ENCODE data around the gene RBM7. TPM values are rescaled to one million over a fixed set of nuclear protein-coding genes. Genes with fewer than 3 reads are reported as not detected.
A peak's percentile ranks its signal among the peaks of the same experiment; 100 is the strongest.

The RBM7 gene
- total RNA-seq, 1 donor from 2014 or later: 49.3 TPM

GRCh38 chr11:114354076-114354475 is 46.4 kb upstream of the RBM7 start:
- H3K27me3 Mint-ChIP-seq (ENCODE audit: low read depth, unreplicated experiment): no peaks in the 10 kb centered on the region
- H3K9ac ChIP-seq (ENCODE audit: low read length): peak overlapping the region; percentile 49
- H3K4me3 ChIP-seq (ENCODE audit: insufficient read depth, low read depth, low read length): peak overlapping the region; percentile 3
- H3K27me3 ChIP-seq (ENCODE audit: insufficient read depth, low read length): no peaks in the 10 kb centered on the region
- H4K20me1 ChIP-seq (ENCODE audit: insufficient read depth, low read length): no peaks in the 10 kb centered on the region
- H2AFZ ChIP-seq (ENCODE audit: low read depth, low read length): no peak overlapping the region
- H3K36me3 Mint-ChIP-seq (ENCODE audit: low read depth, unreplicated experiment): no peaks in the 10 kb centered on the region
- no peak overlapping the region for H3K4me3 Mint-ChIP-seq (ENCODE audit: unreplicated experiment)
- peaks cover 13% of the 10 kb centered on the region for H3K4me1 Mint-ChIP-seq (ENCODE audit: low read depth, unreplicated experiment)
- H3K79me2 ChIP-seq (ENCODE audit: insufficient read depth, low read length): no peaks in the 10 kb centered on the region
- TF ChIP-seq EZH2 (IDR thresholded peaks at IDR 0.05; ENCODE audit: insufficient read depth, low read length): no peak
- TF ChIP-seq CTCF (IDR thresholded peaks at IDR 0.05; ENCODE audit: insufficient read depth, low read depth, low read length): no peak
- DNase-seq (ENCODE audit: low read depth): peak; percentile 96
- H3K4me2 ChIP-seq (ENCODE audit: low read length): peak overlapping the region; percentile 72
- H3K27ac ChIP-seq (ENCODE audit: low read depth, low read length): peak overlapping the region; percentile 62
- peaks cover 13% of the 10 kb centered on the region for H3K4me1 ChIP-seq (ENCODE audit: insufficient read depth, low read length)
- H3K9me3 ChIP-seq (ENCODE audit: insufficient read depth, low read depth, low read length): no peaks in the 10 kb centered on the region
- FAIRE-seq: peak; percentile 63
- no peaks in the 10 kb centered on the region for H3K36me3 ChIP-seq (ENCODE audit: insufficient read depth, low read length)
- H3K9me3 Mint-ChIP-seq (ENCODE audit: unreplicated experiment): no peaks in the 10 kb centered on the region
- peak overlapping the region; percentile 78 for H3K27ac Mint-ChIP-seq (ENCODE audit: unreplicated experiment)

GRCh38 chr11:114358716-114359115 is 41.8 kb upstream of the RBM7 start:
- FAIRE-seq (peak; percentile 29), DNase-seq (ENCODE audit: low read depth) (no peak)
- no peak overlapping the region for H3K4me2 ChIP-seq (ENCODE audit: low read length)
- Mint-ChIP-seq H3K27me3 (ENCODE audit: low read depth, unreplicated experiment) (no peaks in the 10 kb centered on the region), H3K9me3 (ENCODE audit: unreplicated experiment) (no peaks in the 10 kb centered on the region), H3K4me1 (ENCODE audit: low read depth, unreplicated experiment) (peaks cover 9% of the 10 kb centered on the region), H3K4me3 (ENCODE audit: unreplicated experiment) (no peak overlapping the region), H3K36me3 (ENCODE audit: low read depth, unreplicated experiment) (no peaks in the 10 kb centered on the region), H3K27ac (ENCODE audit: unreplicated experiment) (no peak overlapping the region)
- no peaks in the 10 kb centered on the region for H3K79me2 ChIP-seq (ENCODE audit: insufficient read depth, low read length)
- H3K27ac ChIP-seq (ENCODE audit: low read depth, low read length): peak overlapping the region; percentile 45
- peak overlapping the region; percentile 16 for H2AFZ ChIP-seq (ENCODE audit: low read depth, low read length)
- no peaks in the 10 kb centered on the region for H3K27me3 ChIP-seq (ENCODE audit: insufficient read depth, low read length)
- no peaks in the 10 kb centered on the region for H3K9me3 ChIP-seq (ENCODE audit: insufficient read depth, low read depth, low read length)
- H3K4me1 ChIP-seq (ENCODE audit: insufficient read depth, low read length): peaks cover 8% of the 10 kb centered on the region
- TF ChIP-seq CTCF (IDR thresholded peaks at IDR 0.05; ENCODE audit: insufficient read depth, low read depth, low read length) (no peak), EZH2 (IDR thresholded peaks at IDR 0.05; ENCODE audit: insufficient read depth, low read length) (no peak)
- no peak overlapping the region for H3K9ac ChIP-seq (ENCODE audit: low read length)
- no peak overlapping the region for H3K4me3 ChIP-seq (ENCODE audit: insufficient read depth, low read depth, low read length)
- H3K36me3 ChIP-seq (ENCODE audit: insufficient read depth, low read length): no peaks in the 10 kb centered on the region
- no peaks in the 10 kb centered on the region for H4K20me1 ChIP-seq (ENCODE audit: insufficient read depth, low read length)

GRCh38 chr11:114359342-114359741 is 41.1 kb upstream of the RBM7 start:
- Mint-ChIP-seq H3K9me3 (ENCODE audit: unreplicated experiment) (no peaks in the 10 kb centered on the region), H3K36me3 (ENCODE audit: low read depth, unreplicated experiment) (no peaks in the 10 kb centered on the region), H3K4me3 (ENCODE audit: unreplicated experiment) (no peak overlapping the region), H3K4me1 (ENCODE audit: low read depth, unreplicated experiment) (peaks cover 4% of the 10 kb centered on the region), H3K27me3 (ENCODE audit: low read depth, unreplicated experiment) (no peaks in the 10 kb centered on the region), H3K27ac (ENCODE audit: unreplicated experiment) (no peak overlapping the region)
- no peaks in the 10 kb centered on the region for H3K36me3 ChIP-seq (ENCODE audit: insufficient read depth, low read length)
- H3K79me2 ChIP-seq (ENCODE audit: insufficient read depth, low read length): no peaks in the 10 kb centered on the region
- no peak overlapping the region for H3K4me3 ChIP-seq (ENCODE audit: insufficient read depth, low read depth, low read length)
- FAIRE-seq (no peak), DNase-seq (ENCODE audit: low read depth) (no peak)
- no peaks in the 10 kb centered on the region for H3K9me3 ChIP-seq (ENCODE audit: insufficient read depth, low read depth, low read length)
- H3K27me3 ChIP-seq (ENCODE audit: insufficient read depth, low read length): no peaks in the 10 kb centered on the region
- H3K4me1 ChIP-seq (ENCODE audit: insufficient read depth, low read length): peaks cover 5% of the 10 kb centered on the region
- H3K9ac ChIP-seq (ENCODE audit: low read length): no peak overlapping the region
- H3K4me2 ChIP-seq (ENCODE audit: low read length): peak overlapping the region; percentile 3
- TF ChIP-seq EZH2 (IDR thresholded peaks at IDR 0.05; ENCODE audit: insufficient read depth, low read length) (no peak), CTCF (IDR thresholded peaks at IDR 0.05; ENCODE audit: insufficient read depth, low read depth, low read length) (no peak)
- peak overlapping the region; percentile 13 for H2AFZ ChIP-seq (ENCODE audit: low read depth, low read length)
- H4K20me1 ChIP-seq (ENCODE audit: insufficient read depth, low read length): no peaks in the 10 kb centered on the region
- H3K27ac ChIP-seq (ENCODE audit: low read depth, low read length): peak overlapping the region; percentile 54

Data from astrocyte (in vitro differentiated cells and primary cell).